Neural progenitor cell (in vitro differentiated cells): ENCODE results near the gene MYO10. TPM values are rescaled to one million over a fixed set of nuclear protein-coding genes. Genes with fewer than 3 reads are reported as not detected.

Experiments
- DNase-seq: peaks from one replicate; pipeline ENCODE4 v3.0.0-alpha.2; 2016; ENCODE audit warnings: low spot score
- H2AFZ ChIP-seq: fragments of 200-600 bp; sonication (generic); replicated peaks from 2 replicates; pipeline ENCODE4 v1.6.1; 2016; ENCODE audit warnings: antibody characterized with exemption
- H3F3A ChIP-seq: fragments of 200-600 bp; sonication (generic); 2 replicates; pipeline ENCODE4 v1.6.1; 2016; ENCODE audit warnings: antibody characterized with exemption, low read depth
- H3K27ac ChIP-seq: fragments of 200-600 bp; sonication (generic); 2 replicates; pipeline ENCODE4 v1.5.1; 2016; ENCODE audit warnings: mild to moderate bottlenecking
- H3K27me3 ChIP-seq: fragments of 200-600 bp; sonication (generic); 2 replicates; pipeline ENCODE4 v1.6.1; 2016; ENCODE audit warnings: mild to moderate bottlenecking, moderate library complexity
- H3K36me3 ChIP-seq: fragments of 200-600 bp; sonication (generic); 2 replicates; pipeline ENCODE4 v1.5.1; 2016
- H3K4me1 ChIP-seq: fragments of 200-600 bp; sonication (generic); 2 replicates; pipeline ENCODE4 v1.6.1; 2016; ENCODE audit warnings: mixed run types
- H3K4me2 ChIP-seq: fragments of 200-600 bp; sonication (generic); 2 replicates; pipeline ENCODE4 v1.6.1; 2016
- H3K4me3 ChIP-seq: fragments of 200-600 bp; sonication (generic); 2 replicates; pipeline ENCODE4 v1.5.1; 2016
- H3K79me2 ChIP-seq: fragments of 200-600 bp; sonication (generic); 2 replicates; pipeline ENCODE4 v1.6.1; 2016; ENCODE audit warnings: low read depth
- H3K9ac ChIP-seq: fragments of 200-600 bp; sonication (generic); 2 replicates; pipeline ENCODE4 v1.6.1; 2016
- H3K9me3 ChIP-seq: fragments of 200-600 bp; sonication (generic); 2 replicates; pipeline ENCODE4 v1.5.1; 2016; ENCODE audit warnings: low read depth
- H4K20me1 ChIP-seq: fragments of 200-600 bp; sonication (generic); 2 replicates; pipeline ENCODE4 v1.6.1; 2016; ENCODE audit warnings: low read depth
- H3K27ac Mint-ChIP-seq: 3 replicates; pipeline ENCODE4 v1.8.0; 2021; ENCODE audit warnings: mixed read lengths
- H3K27me3 Mint-ChIP-seq: 2 replicates; pipeline ENCODE4 v1.8.0; 2022; ENCODE audit warnings: low read depth, mild to moderate bottlenecking, inconsistent platforms, moderate library complexity, mixed read lengths; ENCODE audit not compliant: insufficient read depth
- H3K36me3 Mint-ChIP-seq: 3 replicates; pipeline ENCODE4 v1.8.0; 2021; ENCODE audit warnings: mixed read lengths
- H3K4me1 Mint-ChIP-seq: 3 replicates; pipeline ENCODE4 v1.8.0; 2021; ENCODE audit warnings: mixed read lengths
- H3K4me3 Mint-ChIP-seq: 3 replicates; pipeline ENCODE4 v1.8.0; 2021; ENCODE audit warnings: mild to moderate bottlenecking, moderate library complexity, mixed read lengths
- H3K9me3 Mint-ChIP-seq: 3 replicates; pipeline ENCODE4 v1.8.0; 2020; ENCODE audit warnings: mixed read lengths
- CTCF ChIP-seq: fragments of 200-600 bp; sonication (generic); IDR thresholded peaks from 2 replicates; pipeline ENCODE4 v1.5.1; 2017; ENCODE audit warnings: antibody characterized with exemption, mild to moderate bottlenecking
- EZH2 ChIP-seq: fragments of 200-600 bp; sonication (generic); IDR thresholded peaks from 2 replicates; pipeline ENCODE4 v1.6.1; 2017; ENCODE audit warnings: antibody characterized with exemption, mild to moderate bottlenecking, moderate library complexity
- EZH2phosphoT487 ChIP-seq: fragments of 200-600 bp; sonication (generic); IDR thresholded peaks from 2 replicates; pipeline ENCODE4 v1.6.1; 2017; ENCODE audit warnings: antibody characterized with exemption
- total RNA-seq: library from RNA; depleted of rRNA; stranded (reverse); fragments of >200 nt; gene quantifications from 2 replicates; pipeline ENCODE4 v1.2.3, GENCODE V29; 2015; ENCODE audit warnings: low replicate concordance

Gene MYO10
- total RNA-seq, 1 donor from 2014 or later, result 39.1 TPM

GRCh38 chr5:16784843-16785791, 151.0 kb downstream of the MYO10 start:
- H3K79me2 ChIP-seq, result peaks cover 11% of the 10 kb centered on the region

GRCh38 chr5:16784088-16784487, 152.0 kb downstream of the MYO10 start:
- H3K4me3 Mint-ChIP-seq, result no peak overlapping the region
- no peaks in the 10 kb centered on the region for H3K4me1 ChIP-seq
- peaks cover 2% of the 10 kb centered on the region for H3K27me3 Mint-ChIP-seq
- H3K27me3 ChIP-seq, result no peaks in the 10 kb centered on the region
- DNase-seq, result no peak
- H3K9me3 ChIP-seq, result no peaks in the 10 kb centered on the region
- no peak overlapping the region for H3K27ac ChIP-seq
- no peaks in the 10 kb centered on the region for H3F3A ChIP-seq
- H3K36me3 Mint-ChIP-seq, result peaks cover 23% of the 10 kb centered on the region
- peaks cover 7% of the 10 kb centered on the region for H3K79me2 ChIP-seq
- H3K9me3 Mint-ChIP-seq, result no peaks in the 10 kb centered on the region
- H3K9ac ChIP-seq, result no peak overlapping the region
- H3K36me3 ChIP-seq, result peaks cover 5% of the 10 kb centered on the region
- no peak for TF ChIP-seq CTCF
- no peak for TF ChIP-seq EZH2phosphoT487
- no peak for TF ChIP-seq EZH2
- no peak overlapping the region for H3K4me2 ChIP-seq
- H3K4me1 Mint-ChIP-seq, result peaks cover 8% of the 10 kb centered on the region
- no peak overlapping the region for H3K4me3 ChIP-seq
- peaks cover 3% of the 10 kb centered on the region for H4K20me1 ChIP-seq
- H3K27ac Mint-ChIP-seq, result no peak overlapping the region
- H2AFZ ChIP-seq, result no peak overlapping the region

More at GRCh38 chr5:16784843-16785791, 151.0 kb downstream of the MYO10 start:
- DNase-seq, result no peak
- Histone ChIP-seq H3K27me3 (no peaks in the 10 kb centered on the region), H3K4me2 (no peak overlapping the region), H3K9ac (no peak overlapping the region), H3F3A (no peaks in the 10 kb centered on the region), H4K20me1 (peaks cover 9% of the 10 kb centered on the region), H3K9me3 (no peaks in the 10 kb centered on the region), H3K36me3 (no peaks in the 10 kb centered on the region), H2AFZ (no peak overlapping the region), H3K27ac (no peak overlapping the region), H3K4me1 (peaks cover 4% of the 10 kb centered on the region), H3K4me3 (no peak overlapping the region)
- peaks cover 2% of the 10 kb centered on the region for H3K27me3 Mint-ChIP-seq
- H3K27ac Mint-ChIP-seq, result peak overlapping the region; percentile 33
- H3K36me3 Mint-ChIP-seq, result peaks cover 21% of the 10 kb centered on the region
- TF ChIP-seq EZH2phosphoT487 (no peak), EZH2 (no peak), CTCF (no peak)
- H3K4me3 Mint-ChIP-seq, result no peak overlapping the region
- no peaks in the 10 kb centered on the region for H3K9me3 Mint-ChIP-seq
- H3K4me1 Mint-ChIP-seq, result peaks cover 14% of the 10 kb centered on the region

- H3K9me3 Mint-ChIP-seq, result no peaks in the 10 kb centered on the region
- H3K36me3 ChIP-seq, result peaks cover 5% of the 10 kb centered on the region
- H3K27me3 ChIP-seq, result no peaks in the 10 kb centered on the region
- H4K20me1 ChIP-seq, result peaks cover 3% of the 10 kb centered on the region
- H3K4me1 ChIP-seq, result no peaks in the 10 kb centered on the region
- H3K4me3 ChIP-seq, result no peak overlapping the region
- H3K9ac ChIP-seq, result no peak overlapping the region
- H3K4me3 Mint-ChIP-seq, result no peak overlapping the region
- peaks cover 7% of the 10 kb centered on the region for H3K79me2 ChIP-seq
- no peak overlapping the region for H3K4me2 ChIP-seq
- H3K36me3 Mint-ChIP-seq, result peaks cover 28% of the 10 kb centered on the region
- H2AFZ ChIP-seq, result no peak overlapping the region
- H3F3A ChIP-seq, result no peaks in the 10 kb centered on the region
- H3K27ac ChIP-seq, result no peak overlapping the region
- no peak for TF ChIP-seq CTCF
- TF ChIP-seq EZH2, result no peak
- no peak for TF ChIP-seq EZH2phosphoT487
- peaks cover 2% of the 10 kb centered on the region for H3K27me3 Mint-ChIP-seq
- peaks cover 3% of the 10 kb centered on the region for H3K4me1 Mint-ChIP-seq
- DNase-seq, result no peak
- no peaks in the 10 kb centered on the region for H3K9me3 ChIP-seq
- peak overlapping the region; percentile 16 for H3K27ac Mint-ChIP-seq
Measured at GRCh38 chr5:16781828-16782626, 154.1 kb downstream of the MYO10 start.
